Brain microvascular endothelial cell (primary cell): Measurements from ENCODE around the gene ETV4.

Source experiments
- DNase-seq: peaks from one replicate; pipeline ENCODE4 v3.0.0-alpha.2; 2020
- H3K27ac ChIP-seq: fragments of 250-450 bp; sonication (Bioruptor Pico); 2 replicates; pipeline ENCODE4 v1.5.1; 2020; ENCODE audit warnings: mild to moderate bottlenecking, moderate library complexity
- H3K27me3 ChIP-seq: fragments of 250-450 bp; sonication (Bioruptor Pico); replicated peaks from 2 replicates; pipeline ENCODE4 v1.5.1; 2020; ENCODE audit warnings: mild to moderate bottlenecking
- H3K36me3 ChIP-seq: fragments of 250-450 bp; sonication (Bioruptor Pico); replicated peaks from 2 replicates; pipeline ENCODE4 v1.5.1; 2020; ENCODE audit warnings: mild to moderate bottlenecking
- H3K4me3 ChIP-seq: 2 replicates; pipeline ENCODE4 v1.5.1; 2011; ENCODE audit warnings: low read depth, mild to moderate bottlenecking, control low read depth, low read length, moderate library complexity
- CTCF ChIP-seq: IDR thresholded peaks from 2 replicates; pipeline ENCODE4 v1.5.1; 2011; ENCODE audit warnings: low read depth, mild to moderate bottlenecking, moderate library complexity, low read length, control low read depth, inconsistent platforms; ENCODE audit errors: missing control alignments
- in situ Hi-C: cut with HindIII; loops from 2 replicates; pipeline ENCODE4 v1.10.0; 2017; ENCODE audit warnings: low sequenced_read_pairs, low pct_ligation_motif_present

The ETV4 gene

GRCh38 chr17:43534909-43535308, 11.2 kb downstream of the ETV4 start:
- H3K27ac ChIP-seq: no peak overlapping the region
- in situ Hi-C loops: no loop called here
- no peaks in the 10 kb centered on the region for H3K27me3 ChIP-seq
- no peak for DNase-seq
- no peaks in the 10 kb centered on the region for H3K36me3 ChIP-seq
- TF ChIP-seq CTCF: no peak
- H3K4me3 ChIP-seq: no peak overlapping the region

- DNase-seq: no peak
- Histone ChIP-seq H3K27me3 (no peaks in the 10 kb centered on the region), H3K27ac (no peak overlapping the region), H3K4me3 (no peak overlapping the region), H3K36me3 (no peaks in the 10 kb centered on the region)
- peak; percentile 9 for TF ChIP-seq CTCF
- in situ Hi-C loops: no loop called here
These were observed 12.4 kb downstream of the ETV4 start for GRCh38 chr17:43533699-43534098.

- H3K27ac ChIP-seq: no peak overlapping the region
- TF ChIP-seq CTCF: no peak
- H3K27me3 ChIP-seq: no peaks in the 10 kb centered on the region
- H3K4me3 ChIP-seq: no peak overlapping the region
- in situ Hi-C loops: no loop called here
- no peak for DNase-seq
- peaks cover 3% of the 10 kb centered on the region for H3K36me3 ChIP-seq
These were observed 13.6 kb downstream of the ETV4 start for GRCh38 chr17:43532581-43532980.

DNA sequence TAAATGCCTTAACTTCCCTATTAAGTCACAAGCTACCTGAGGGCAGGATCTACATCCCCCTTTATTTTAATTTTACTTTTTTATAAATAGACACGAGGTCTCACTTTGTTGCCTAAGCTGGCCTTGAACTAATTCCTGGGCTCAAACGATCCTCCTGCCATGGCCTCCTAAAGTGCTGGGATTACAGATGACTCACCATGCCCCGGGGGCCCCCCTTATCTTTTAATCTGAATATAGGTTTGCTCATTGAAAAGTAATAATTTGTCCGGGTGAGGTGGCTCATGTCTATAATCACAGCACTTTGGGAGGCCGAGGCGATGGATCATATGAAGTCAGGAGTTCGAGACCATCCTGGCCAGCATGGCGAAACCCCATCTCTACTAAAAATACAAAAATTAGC, 14.2 kb downstream of the ETV4 start:
- no peak for TF ChIP-seq CTCF
- H3K4me3 ChIP-seq: no peak overlapping the region
- in situ Hi-C loops: no loop called here
- no peak for DNase-seq
- no peak overlapping the region for H3K27ac ChIP-seq
- no peaks in the 10 kb centered on the region for H3K27me3 ChIP-seq
- H3K36me3 ChIP-seq: peaks cover 6% of the 10 kb centered on the region

DNA sequence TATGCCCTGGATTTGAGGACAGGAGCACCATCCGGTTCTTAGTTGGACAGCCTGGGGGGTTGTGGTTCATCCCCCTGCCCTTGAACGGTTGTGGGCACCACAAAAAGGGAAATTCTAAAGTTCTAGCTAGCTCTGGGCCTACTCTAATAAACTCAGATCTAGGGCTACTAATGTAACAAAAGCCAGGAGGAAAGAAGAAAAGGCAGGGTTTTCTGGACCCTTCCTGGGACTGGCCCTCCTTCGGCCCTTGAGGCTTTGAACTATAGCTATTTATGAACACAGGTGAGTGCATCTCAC, 15.1 kb downstream of the ETV4 start:
- in situ Hi-C loops: no loop called here
- peaks cover 9% of the 10 kb centered on the region for H3K36me3 ChIP-seq
- no peak for DNase-seq
- TF ChIP-seq CTCF: no peak
- H3K27me3 ChIP-seq: no peaks in the 10 kb centered on the region
- H3K4me3 ChIP-seq: no peak overlapping the region
- H3K27ac ChIP-seq: peak overlapping the region; percentile 45

- peak overlapping the region; percentile 45 for H3K27ac ChIP-seq
- in situ Hi-C loops: no loop called here
- peaks cover 14% of the 10 kb centered on the region for H3K36me3 ChIP-seq
- TF ChIP-seq CTCF: no peak
- peak overlapping the region; percentile 30 for H3K4me3 ChIP-seq
- peak; percentile 74 for DNase-seq
- H3K27me3 ChIP-seq: no peaks in the 10 kb centered on the region
These were observed 15.7 kb downstream of the ETV4 start for GRCh38 chr17:43530288-43531081.
